ENCODE results near the gene RARB. TPM values are rescaled to one million over a fixed set of nuclear protein-coding genes. Genes with fewer than 3 reads are reported as not detected.

Gene RARB
- total RNA-seq, 1 experiment from 2014 or later: not detected

DNA sequence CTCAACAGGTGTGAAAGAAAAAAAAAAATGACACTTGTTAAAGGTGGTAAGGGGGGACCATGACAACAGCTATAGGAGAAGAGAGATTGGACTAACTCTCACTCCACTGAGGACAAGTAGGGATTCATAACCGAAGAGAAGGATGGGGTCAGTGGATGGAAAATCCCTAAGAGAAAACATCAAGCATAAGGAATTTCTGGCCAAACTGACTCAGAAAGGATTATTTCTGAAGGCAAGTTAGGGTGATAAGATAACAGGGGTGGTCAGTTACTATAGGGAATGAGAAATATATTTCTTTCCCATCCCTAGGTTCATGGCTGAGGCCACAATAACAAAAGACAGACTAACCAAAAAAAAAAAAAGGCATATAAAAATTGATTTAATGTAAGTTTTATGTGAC, 9.5 kb upstream of the RARB start:
- BruUV-seq (replicated peaks): no TSS peak
- Histone ChIP-seq H3K4me3 (ENCODE audit: low read length) (no peak overlapping the region), H3K9me3 (ENCODE audit: low read length) (no peaks in the 10 kb centered on the region), H3K9me2 (replicated peaks; ENCODE audit: low read length) (no peaks in the 10 kb centered on the region), H3F3A (ENCODE audit: low read length, unreplicated experiment) (no peaks in the 10 kb centered on the region), H3K79me2 (ENCODE audit: low read length) (no peaks in the 10 kb centered on the region), H2AFZ (ENCODE audit: low read length) (no peak overlapping the region), H3K4me1 (ENCODE audit: insufficient read depth, low read length) (no peaks in the 10 kb centered on the region), H3K9ac (ENCODE audit: low read length) (no peak overlapping the region), H3K4me2 (ENCODE audit: low read length) (no peak overlapping the region), H3K36me3 (ENCODE audit: low read depth, low read length) (no peaks in the 10 kb centered on the region), H3K27ac (ENCODE audit: low read length) (no peak overlapping the region), H3K27me3 (ENCODE audit: low read length) (peaks cover 10% of the 10 kb centered on the region; the same call in 1 of the 2 replicates), H4K20me1 (ENCODE audit: low read length) (no peaks in the 10 kb centered on the region)
- no peak for ATAC-seq
- TF ChIP-seq EZH2 (IDR thresholded peaks at IDR 0.05; ENCODE audit: low read length, unreplicated experiment) (no peak), EZH2phosphoT487 (IDR thresholded peaks at IDR 0.05; ENCODE audit: borderline replicate concordance, low read length) (no peak)
- TF ChIP-seq, protein P1, sequence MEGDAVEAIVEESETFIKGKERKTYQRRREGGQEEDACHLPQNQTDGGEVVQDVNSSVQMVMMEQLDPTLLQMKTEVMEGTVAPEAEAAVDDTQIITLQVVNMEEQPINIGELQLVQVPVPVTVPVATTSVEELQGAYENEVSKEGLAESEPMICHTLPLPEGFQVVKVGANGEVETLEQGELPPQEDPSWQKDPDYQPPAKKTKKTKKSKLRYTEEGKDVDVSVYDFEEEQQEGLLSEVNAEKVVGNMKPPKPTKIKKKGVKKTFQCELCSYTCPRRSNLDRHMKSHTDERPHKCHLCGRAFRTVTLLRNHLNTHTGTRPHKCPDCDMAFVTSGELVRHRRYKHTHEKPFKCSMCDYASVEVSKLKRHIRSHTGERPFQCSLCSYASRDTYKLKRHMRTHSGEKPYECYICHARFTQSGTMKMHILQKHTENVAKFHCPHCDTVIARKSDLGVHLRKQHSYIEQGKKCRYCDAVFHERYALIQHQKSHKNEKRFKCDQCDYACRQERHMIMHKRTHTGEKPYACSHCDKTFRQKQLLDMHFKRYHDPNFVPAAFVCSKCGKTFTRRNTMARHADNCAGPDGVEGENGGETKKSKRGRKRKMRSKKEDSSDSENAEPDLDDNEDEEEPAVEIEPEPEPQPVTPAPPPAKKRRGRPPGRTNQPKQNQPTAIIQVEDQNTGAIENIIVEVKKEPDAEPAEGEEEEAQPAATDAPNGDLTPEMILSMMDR (conservative IDR thresholded peaks at IDR 0.05; ENCODE audit: low read depth, low read length): no peak
- DNase-seq: no peak
- ChIA-PET CTCF (no interaction called here), POLR2A (ENCODE audit: unreplicated experiment) (no interaction called here)
- intact Hi-C loops (cut with micrococcal nuclease): no loop called here

DNA sequence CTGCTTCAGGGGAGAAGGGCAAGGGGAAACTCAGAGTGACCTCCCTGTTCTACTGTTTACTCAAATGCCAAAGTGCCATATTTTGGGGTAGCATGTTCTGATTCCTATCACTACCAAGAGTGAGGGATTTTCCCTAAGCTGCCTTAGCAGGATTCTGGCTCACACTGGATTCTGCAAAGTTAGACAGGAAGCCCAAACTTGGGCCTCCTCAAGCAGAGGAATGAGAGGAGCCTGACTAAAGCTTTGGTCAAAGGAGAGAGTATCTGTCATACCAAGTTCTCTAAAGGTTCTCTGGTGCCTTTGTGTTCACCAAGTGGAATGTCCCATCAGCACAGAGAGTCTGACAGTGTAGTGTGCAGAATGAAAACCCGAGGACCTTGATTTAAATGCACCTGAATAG, 8.8 kb upstream of the RARB start:
- Histone ChIP-seq H3K4me2 (ENCODE audit: low read length) (no peak overlapping the region), H3K9ac (ENCODE audit: low read length) (no peak overlapping the region), H3K27me3 (ENCODE audit: low read length) (peaks cover 16% of the 10 kb centered on the region; the same call in 1 of the 2 replicates), H4K20me1 (ENCODE audit: low read length) (no peaks in the 10 kb centered on the region), H3K79me2 (ENCODE audit: low read length) (no peaks in the 10 kb centered on the region), H3F3A (ENCODE audit: low read length, unreplicated experiment) (no peaks in the 10 kb centered on the region), H3K9me3 (ENCODE audit: low read length) (no peaks in the 10 kb centered on the region), H3K9me2 (replicated peaks; ENCODE audit: low read length) (no peaks in the 10 kb centered on the region), H3K36me3 (ENCODE audit: low read depth, low read length) (no peaks in the 10 kb centered on the region), H3K4me1 (ENCODE audit: insufficient read depth, low read length) (0 out of 2 replicates have a peak, but pooled peaks cover 3% of the 10 kb centered on the region), H3K4me3 (ENCODE audit: low read length) (no peak overlapping the region), H3K27ac (ENCODE audit: low read length) (no peak overlapping the region), H2AFZ (ENCODE audit: low read length) (no peak overlapping the region)
- intact Hi-C loops (cut with micrococcal nuclease): no loop called here
- TF ChIP-seq, protein P1 (conservative IDR thresholded peaks at IDR 0.05; ENCODE audit: low read depth, low read length): no peak
- TF ChIP-seq EZH2 (IDR thresholded peaks at IDR 0.05; ENCODE audit: low read length, unreplicated experiment) (no peak), EZH2phosphoT487 (IDR thresholded peaks at IDR 0.05; ENCODE audit: borderline replicate concordance, low read length) (no peak)
- ChIA-PET CTCF (no interaction called here), POLR2A (ENCODE audit: unreplicated experiment) (no interaction called here)
- DNase-seq: no peak
- no peak for ATAC-seq
- BruUV-seq (replicated peaks): no TSS peak

DNA sequence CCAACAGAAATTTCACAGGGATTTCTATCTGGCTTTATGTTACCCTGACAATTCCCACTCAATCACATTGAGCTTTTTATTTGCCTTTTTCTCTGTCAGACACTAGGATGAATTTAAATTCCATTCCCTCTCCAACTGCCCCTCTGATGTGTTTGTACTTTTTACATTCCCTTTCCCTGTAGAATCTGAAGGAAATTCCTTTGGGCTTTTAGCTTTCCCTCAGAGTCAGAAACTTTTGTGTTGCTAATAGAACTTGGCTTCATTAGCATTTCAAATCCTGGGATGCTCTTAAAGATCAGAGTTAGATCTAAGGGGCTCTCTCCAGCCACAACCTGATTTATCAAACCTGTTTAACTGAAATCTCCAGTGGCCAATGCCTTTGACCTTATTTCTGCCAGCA, 7.9 kb upstream of the RARB start:
- CTCF ChIA-PET: no interaction called here
- no peak overlapping the region for H3K27ac ChIP-seq (ENCODE audit: low read length)
- TF ChIP-seq, protein P1 (conservative IDR thresholded peaks at IDR 0.05; ENCODE audit: low read depth, low read length): no peak
- no peak for TF ChIP-seq EZH2phosphoT487 (IDR thresholded peaks at IDR 0.05; ENCODE audit: borderline replicate concordance, low read length)

More for the DNA sequence above, 7.9 kb upstream of the RARB start:
- Histone ChIP-seq H3K4me2 (ENCODE audit: low read length) (no peak overlapping the region), H3K4me3 (ENCODE audit: low read length) (no peak overlapping the region), H3K27me3 (ENCODE audit: low read length) (peaks cover 18% of the 10 kb centered on the region; the same call in 1 of the 2 replicates), H3K9me3 (ENCODE audit: low read length) (no peaks in the 10 kb centered on the region), H3K9ac (ENCODE audit: low read length) (no peak overlapping the region), H3K36me3 (ENCODE audit: low read depth, low read length) (no peaks in the 10 kb centered on the region), H2AFZ (ENCODE audit: low read length) (no peak overlapping the region), H3F3A (ENCODE audit: low read length, unreplicated experiment) (no peaks in the 10 kb centered on the region), H3K4me1 (ENCODE audit: insufficient read depth, low read length) (0 out of 2 replicates have a peak, but pooled peaks cover 7% of the 10 kb centered on the region), H3K79me2 (ENCODE audit: low read length) (no peaks in the 10 kb centered on the region), H4K20me1 (ENCODE audit: low read length) (no peaks in the 10 kb centered on the region), H3K9me2 (replicated peaks; ENCODE audit: low read length) (no peaks in the 10 kb centered on the region)
- no peak for ATAC-seq
- POLR2A ChIA-PET (ENCODE audit: unreplicated experiment): no interaction called here
- DNase-seq: no peak
- intact Hi-C loops (cut with micrococcal nuclease): no loop called here
- BruUV-seq (replicated peaks): no TSS peak

Measured in PC-3 (cell line).